Measurements from ENCODE around the gene PUM2.

The PUM2 gene

GRCh38 chr2:20363578-20363977, 12.9 kb upstream of the PUM2 start:
- Mint-ChIP-seq H3K4me1 (ENCODE audit: low read depth in 2 of 2) (no peaks in the 10 kb centered on the region), H3K9me3 (no peaks in the 10 kb centered on the region), H3K36me3 (ENCODE audit: insufficient read depth) (no peaks in the 10 kb centered on the region), H3K27me3 (no peaks in the 10 kb centered on the region), H3K4me3 (no peak overlapping the region), H3K27ac (no peak overlapping the region)
- ATAC-seq (replicated peaks) (no peak), DNase-seq (no peak)

- H3K4me1 Mint-ChIP-seq (ENCODE audit: low read depth in 2 of 2) = no peaks in the 10 kb centered on the region
- ATAC-seq (replicated peaks) = no peak
- no peaks in the 10 kb centered on the region for H3K27me3 Mint-ChIP-seq
- H3K4me3 Mint-ChIP-seq = no peak overlapping the region
- no peaks in the 10 kb centered on the region for H3K9me3 Mint-ChIP-seq
- no peak for DNase-seq
- H3K36me3 Mint-ChIP-seq (ENCODE audit: insufficient read depth) = no peaks in the 10 kb centered on the region
- no peak overlapping the region for H3K27ac Mint-ChIP-seq
These were observed 12.2 kb upstream of the PUM2 start for GRCh38 chr2:20362701-20363435.

DNA sequence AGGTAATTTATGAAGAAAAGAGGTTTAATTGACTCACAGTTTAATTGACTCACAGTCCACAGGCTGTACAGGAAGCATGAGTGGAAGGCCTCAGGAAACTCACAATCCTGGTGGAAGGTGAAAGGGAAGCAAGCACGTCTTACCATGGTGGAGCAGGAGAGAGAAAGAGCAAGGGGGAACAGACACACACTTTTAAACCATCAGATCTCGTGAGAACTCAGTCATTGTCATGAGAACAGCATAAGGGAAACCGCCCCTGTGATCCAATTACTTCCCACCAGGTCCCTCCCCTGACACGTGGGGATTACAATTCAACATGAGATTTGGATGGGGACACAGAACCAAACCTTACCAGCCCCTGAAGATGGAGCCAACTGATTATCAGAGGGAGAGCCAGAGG, 11.2 kb upstream of the PUM2 start:
- Mint-ChIP-seq H3K4me1 (ENCODE audit: low read depth in 2 of 2) (no peaks in the 10 kb centered on the region), H3K36me3 (ENCODE audit: insufficient read depth) (no peaks in the 10 kb centered on the region), H3K4me3 (no peak overlapping the region), H3K27ac (no peak overlapping the region), H3K9me3 (no peaks in the 10 kb centered on the region), H3K27me3 (no peaks in the 10 kb centered on the region)
- DNase-seq (no peak), ATAC-seq (replicated peaks) (no peak)

- DNase-seq (no peak), ATAC-seq (replicated peaks) (no peak)
- Mint-ChIP-seq H3K36me3 (ENCODE audit: insufficient read depth) (no peaks in the 10 kb centered on the region), H3K27me3 (no peaks in the 10 kb centered on the region), H3K9me3 (no peaks in the 10 kb centered on the region), H3K4me1 (ENCODE audit: low read depth in 2 of 2) (no peaks in the 10 kb centered on the region), H3K27ac (no peak overlapping the region), H3K4me3 (no peak overlapping the region)
These were observed 8.5 kb upstream of the PUM2 start for GRCh38 chr2:20359096-20359495.

GRCh38 chr2:20357638-20358389, 7.2 kb upstream of the PUM2 start:
- Mint-ChIP-seq H3K9me3 (no peaks in the 10 kb centered on the region), H3K36me3 (ENCODE audit: insufficient read depth) (no peaks in the 10 kb centered on the region), H3K27me3 (no peaks in the 10 kb centered on the region), H3K4me3 (no peak overlapping the region), H3K4me1 (ENCODE audit: low read depth in 2 of 2) (no peaks in the 10 kb centered on the region), H3K27ac (no peak overlapping the region)
- ATAC-seq (replicated peaks) (no peak), DNase-seq (no peak)

DNA sequence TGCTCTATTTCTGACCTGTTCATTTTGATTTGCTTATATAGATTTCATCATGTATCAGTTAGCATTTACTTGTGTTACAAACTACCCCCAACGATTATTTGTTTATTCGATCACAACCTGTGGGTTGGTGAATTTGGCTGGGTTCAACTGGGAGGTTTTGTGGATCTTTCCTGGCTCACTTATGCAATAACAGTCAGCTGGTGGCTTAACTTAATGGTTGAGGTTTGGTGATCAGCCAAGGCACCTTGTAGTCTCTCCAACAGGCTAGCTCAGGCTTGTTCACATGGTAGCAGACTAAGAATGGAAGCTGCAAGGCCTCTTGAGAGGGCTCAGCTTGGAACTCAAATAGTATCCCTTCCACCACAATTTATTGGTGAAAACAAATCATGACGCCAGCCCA, 5.4 kb upstream of the PUM2 start:
- Mint-ChIP-seq H3K36me3 (ENCODE audit: insufficient read depth) (no peaks in the 10 kb centered on the region), H3K27ac (no peak overlapping the region)
- ATAC-seq (replicated peaks) = no peak

GRCh38 chr2:20355131-20355530, 4.5 kb upstream of the PUM2 start:
- DNase-seq (no peak), ATAC-seq (replicated peaks) (no peak)
- Mint-ChIP-seq H3K9me3 (no peaks in the 10 kb centered on the region), H3K27me3 (no peaks in the 10 kb centered on the region), H3K36me3 (ENCODE audit: insufficient read depth) (peaks cover 5% of the 10 kb centered on the region), H3K27ac (no peak overlapping the region), H3K4me1 (ENCODE audit: low read depth in 2 of 2) (no peaks in the 10 kb centered on the region), H3K4me3 (no peak overlapping the region)

More for the DNA sequence above, 5.4 kb upstream of the PUM2 start:
- no peak for DNase-seq
- no peak overlapping the region for H3K4me3 Mint-ChIP-seq
- no peaks in the 10 kb centered on the region for H3K4me1 Mint-ChIP-seq (ENCODE audit: low read depth in 2 of 2)
- H3K27me3 Mint-ChIP-seq = no peaks in the 10 kb centered on the region
- no peaks in the 10 kb centered on the region for H3K9me3 Mint-ChIP-seq

DNA sequence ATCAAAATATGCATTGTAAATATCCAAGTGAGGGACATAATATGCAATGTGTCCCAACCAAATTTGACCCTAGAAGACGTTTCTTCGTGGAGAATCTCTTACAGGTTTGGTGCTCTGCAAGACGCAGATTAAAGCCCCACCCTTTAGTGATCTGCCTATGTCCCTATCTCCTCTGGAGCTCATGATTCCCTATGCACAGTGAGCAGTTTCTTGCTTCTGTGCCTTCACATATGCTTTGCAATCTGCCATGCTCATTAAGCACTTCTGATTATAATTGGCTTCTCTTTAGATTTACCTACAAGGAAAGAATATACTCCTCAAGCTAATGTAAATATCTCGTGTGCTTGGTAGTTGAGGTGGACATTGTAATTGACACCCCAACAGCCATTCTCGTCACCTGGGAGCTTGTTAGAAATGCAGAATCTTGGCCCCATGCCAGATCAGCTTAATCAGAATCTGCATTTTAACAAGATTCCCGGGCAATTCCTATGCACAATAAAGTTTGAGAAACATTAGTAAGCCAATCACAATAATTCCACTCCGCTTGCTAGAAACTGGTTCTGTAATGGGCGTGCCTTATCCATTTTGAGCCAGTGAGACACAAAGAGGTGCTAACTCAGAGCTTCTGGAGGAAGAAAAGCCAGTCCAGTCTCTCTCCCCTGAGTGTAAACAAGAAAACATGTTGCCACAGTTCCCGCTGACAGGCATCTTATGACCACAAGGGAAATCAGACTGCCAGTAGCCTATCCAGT, 2.8 kb upstream of the PUM2 start:
- Mint-ChIP-seq H3K4me3 (no peak overlapping the region), H3K36me3 (ENCODE audit: insufficient read depth) (peaks cover 14% of the 10 kb centered on the region), H3K27ac (no peak overlapping the region), H3K27me3 (no peaks in the 10 kb centered on the region), H3K4me1 (ENCODE audit: low read depth in 2 of 2) (peaks cover 11 to 15% of the 10 kb centered on the region in 2 donors), H3K9me3 (no peaks in the 10 kb centered on the region)
- ATAC-seq (replicated peaks) (no peak), DNase-seq (no peak)

- ATAC-seq (replicated peaks) (no peak), DNase-seq (no peak)
- Mint-ChIP-seq H3K4me3 (no peak overlapping the region), H3K9me3 (no peaks in the 10 kb centered on the region), H3K27me3 (no peaks in the 10 kb centered on the region), H3K27ac (no peak overlapping the region), H3K4me1 (ENCODE audit: low read depth in 2 of 2) (peaks cover 14 to 20% of the 10 kb centered on the region in 2 donors), H3K36me3 (ENCODE audit: insufficient read depth) (peaks cover 15% of the 10 kb centered on the region)
These were observed 2.1 kb upstream of the PUM2 start for GRCh38 chr2:20352581-20353216.

DNA sequence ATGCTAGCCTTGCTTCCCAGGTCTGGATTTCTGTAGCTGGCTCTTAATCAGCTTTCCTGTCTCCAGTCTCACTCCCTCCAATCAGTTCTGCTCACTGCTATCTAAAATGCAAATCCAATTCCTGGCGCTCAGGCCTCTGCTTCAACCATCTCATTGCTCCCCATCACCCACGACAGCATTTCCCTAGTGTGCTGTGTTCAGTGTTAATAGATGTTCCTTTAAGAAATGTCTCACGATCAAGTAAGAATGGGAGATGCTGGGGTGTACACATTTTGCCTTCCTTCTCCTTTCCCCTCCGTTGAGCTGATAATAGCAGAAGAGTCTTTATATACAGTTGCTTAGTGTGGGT, 1.6 kb upstream of the PUM2 start:
- Mint-ChIP-seq H3K27ac (no peak overlapping the region), H3K9me3 (no peaks in the 10 kb centered on the region), H3K27me3 (no peaks in the 10 kb centered on the region), H3K4me1 (ENCODE audit: low read depth in 2 of 2) (peaks cover 19 to 25% of the 10 kb centered on the region in 2 donors), H3K36me3 (ENCODE audit: insufficient read depth) (peaks cover 15% of the 10 kb centered on the region), H3K4me3 (no peak overlapping the region)
- DNase-seq = no peak
- ATAC-seq (replicated peaks) = no peak

GRCh38 chr2:20351555-20352229, 1.0 kb upstream of the PUM2 start:
- peaks cover 15% of the 10 kb centered on the region for H3K36me3 Mint-ChIP-seq (ENCODE audit: insufficient read depth)
- ATAC-seq (replicated peaks) = no peak
- H3K4me1 Mint-ChIP-seq (ENCODE audit: low read depth in 2 of 2) = peaks cover 22 to 30% of the 10 kb centered on the region in 2 donors

DNA sequence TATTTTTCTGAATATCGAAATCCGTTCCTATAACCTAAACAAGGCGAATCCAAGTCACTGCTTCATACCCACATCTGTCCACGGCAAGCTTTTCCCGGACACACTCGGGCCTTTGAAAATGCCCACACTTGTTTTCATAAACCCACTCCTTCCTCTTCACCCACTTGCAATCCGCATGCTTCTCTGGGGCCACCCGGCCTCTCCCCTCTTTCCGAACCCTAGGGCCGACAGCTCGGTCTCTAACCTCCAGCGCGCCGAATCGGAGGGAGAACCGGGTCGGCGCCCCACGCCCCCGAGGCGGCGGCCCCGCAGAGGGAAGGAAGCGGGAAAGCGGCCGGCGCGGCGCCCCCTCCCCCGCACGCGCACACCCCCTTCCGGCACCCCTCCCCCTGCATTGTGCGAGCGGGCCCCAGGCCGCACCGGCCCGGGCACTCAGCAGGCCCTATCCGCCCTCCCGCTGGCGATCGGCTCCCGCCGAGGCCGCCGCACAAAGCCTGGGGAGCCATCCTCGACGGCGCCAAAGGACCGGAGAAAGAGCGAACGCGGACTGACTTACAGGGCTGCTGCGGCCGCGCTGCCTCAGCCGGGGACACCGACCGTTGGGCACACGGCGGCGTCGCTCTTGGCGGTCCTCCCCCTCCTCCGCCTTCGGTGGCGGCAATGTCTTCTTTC, 467 bp downstream of the PUM2 start:
- Mint-ChIP-seq H3K27ac (no peak overlapping the region), H3K27me3 (no peaks in the 10 kb centered on the region), H3K9me3 (no peaks in the 10 kb centered on the region), H3K36me3 (ENCODE audit: insufficient read depth) (peaks cover 15% of the 10 kb centered on the region), H3K4me3 (no peak overlapping the region), H3K4me1 (ENCODE audit: low read depth in 2 of 2) (peaks cover 35 to 45% of the 10 kb centered on the region in 2 donors)
- DNase-seq = no peak
- ATAC-seq (replicated peaks) = peak; percentile 13

More at GRCh38 chr2:20351555-20352229, 1.0 kb upstream of the PUM2 start:
- H3K27ac Mint-ChIP-seq = no peak overlapping the region
- H3K27me3 Mint-ChIP-seq = no peaks in the 10 kb centered on the region
- no peak overlapping the region for H3K4me3 Mint-ChIP-seq
- DNase-seq = no peak
- no peaks in the 10 kb centered on the region for H3K9me3 Mint-ChIP-seq

All from effector memory CD8-positive, alpha-beta T cell (primary cell).